Right atrium auricular region (tissue), 2 donors: ENCODE results near the gene RGS16. TPM values are rescaled to one million over a fixed set of nuclear protein-coding genes. Genes with fewer than 3 reads are reported as not detected.

Experiments
- DNase-seq: peaks from one replicate; pipeline ENCODE4 v3.0.0-alpha.2; 2019; ENCODE audit warnings: low spot score
- H3K27ac ChIP-seq, 2 donors: fragments of 200-600 bp; sonication (generic); 1 replicate in 1 of 2; 2 replicates in 1 of 2; pipeline ENCODE4 v1.5.1; 2016 to 2019
- H3K27me3 ChIP-seq, 2 donors: fragments of 200-600 bp; sonication (generic); one replicate each; pipeline versions ENCODE4 v1.5.1 to v1.6.0; 2017 to 2019
- H3K36me3 ChIP-seq: fragments of 200-600 bp; sonication (generic); one replicate; pipeline ENCODE4 v1.5.1; 2016
- H3K4me1 ChIP-seq, 2 donors: fragments of 200-600 bp; sonication (generic); one replicate each; pipeline versions ENCODE4 v1.5.1 to v1.6.0; 2017 to 2019
- H3K4me3 ChIP-seq, 2 donors: fragments of 200-600 bp; sonication (generic); 1 replicate in 1 of 2; 2 replicates in 1 of 2; pipeline ENCODE4 v1.5.1; 2017 to 2019; ENCODE audit warnings: mild to moderate bottlenecking in 1 of 2, moderate library complexity in 1 of 2
- H3K9me3 ChIP-seq, 2 donors: fragments of 200-600 bp; sonication (generic); one replicate each; pipeline ENCODE4 v1.5.1; 2019
- CTCF ChIP-seq, 2 donors: fragments of 200-600 bp; sonication (generic); IDR thresholded peaks; one replicate each; pipeline ENCODE4 v1.5.1; 2019; ENCODE audit warnings: antibody characterized with exemption in 2 of 2
- total RNA-seq, 2 donors: library from RNA; depleted of rRNA; stranded (reverse); fragments of >200 nt; gene quantifications; one replicate each; pipeline ENCODE4 v1.1.0, GENCODE V29; 2016

RGS16 gene
- total RNA-seq, 2 donors from 2014 or later = 1.4 to 2.2 TPM

GRCh38 chr1:182564406-182565004, 39.7 kb downstream of the RGS16 start:
- Histone ChIP-seq H3K36me3 (no peaks in the 10 kb centered on the region), H3K27me3 (no peaks in the 10 kb centered on the region), H3K9me3 (no peaks in the 10 kb centered on the region), H3K4me3 (no peak overlapping the region), H3K27ac (no peak overlapping the region), H3K4me1 (no peaks in the 10 kb centered on the region)
- DNase-seq = no peak
- no peak for TF ChIP-seq CTCF (IDR thresholded peaks at IDR 0.05)

GRCh38 chr1:182563095-182563494, 41.1 kb downstream of the RGS16 start:
- TF ChIP-seq CTCF (IDR thresholded peaks at IDR 0.05) = no peak
- Histone ChIP-seq H3K36me3 (no peaks in the 10 kb centered on the region), H3K27ac (no peak overlapping the region), H3K27me3 (no peaks in the 10 kb centered on the region), H3K4me1 (no peaks in the 10 kb centered on the region), H3K4me3 (no peak overlapping the region), H3K9me3 (no peaks in the 10 kb centered on the region)
- no peak for DNase-seq

- Histone ChIP-seq H3K27ac (no peak overlapping the region), H3K4me3 (no peak overlapping the region), H3K9me3 (no peaks in the 10 kb centered on the region), H3K36me3 (no peaks in the 10 kb centered on the region), H3K4me1 (no peaks in the 10 kb centered on the region), H3K27me3 (no peaks in the 10 kb centered on the region)
- no peak for TF ChIP-seq CTCF (IDR thresholded peaks at IDR 0.05)
- no peak for DNase-seq
These were observed 42.7 kb downstream of the RGS16 start for GRCh38 chr1:182561456-182561855.

- DNase-seq = no peak
- TF ChIP-seq CTCF (IDR thresholded peaks at IDR 0.05) = no peak
- H3K36me3 ChIP-seq = no peaks in the 10 kb centered on the region
These were observed 43.7 kb downstream of the RGS16 start for GRCh38 chr1:182560392-182560984.

GRCh38 chr1:182556279-182556678, 47.9 kb downstream of the RGS16 start:
- H3K4me1 ChIP-seq = no peaks in the 10 kb centered on the region
- no peak for DNase-seq
- H3K27me3 ChIP-seq = no peaks in the 10 kb centered on the region
- no peaks in the 10 kb centered on the region for H3K9me3 ChIP-seq
- no peak overlapping the region for H3K27ac ChIP-seq
- no peak for TF ChIP-seq CTCF (IDR thresholded peaks at IDR 0.05)
- no peaks in the 10 kb centered on the region for H3K36me3 ChIP-seq
- H3K4me3 ChIP-seq = no peak overlapping the region

More at GRCh38 chr1:182560392-182560984, 43.7 kb downstream of the RGS16 start:
- Histone ChIP-seq H3K4me1 (no peaks in the 10 kb centered on the region), H3K9me3 (no peaks in the 10 kb centered on the region), H3K4me3 (no peak overlapping the region), H3K27ac (no peak overlapping the region), H3K27me3 (no peaks in the 10 kb centered on the region)

GRCh38 chr1:182555493-182555892, 48.7 kb downstream of the RGS16 start:
- Histone ChIP-seq H3K9me3 (no peaks in the 10 kb centered on the region), H3K36me3 (no peaks in the 10 kb centered on the region), H3K27ac (no peak overlapping the region), H3K4me1 (no peaks in the 10 kb centered on the region), H3K4me3 (no peak overlapping the region), H3K27me3 (no peaks in the 10 kb centered on the region)
- no peak for TF ChIP-seq CTCF (IDR thresholded peaks at IDR 0.05)
- DNase-seq = no peak
